ENCODE measurements around the gene IGSF6. TPM values are rescaled to one million over a fixed set of nuclear protein-coding genes. Genes with fewer than 3 reads are reported as not detected.

The IGSF6 gene
- total and polyA plus RNA-seq, 2 of the 13 experiments (the other 11 are each of a cell fraction or from before 2014, with no cell fraction given) = not detected

DNA sequence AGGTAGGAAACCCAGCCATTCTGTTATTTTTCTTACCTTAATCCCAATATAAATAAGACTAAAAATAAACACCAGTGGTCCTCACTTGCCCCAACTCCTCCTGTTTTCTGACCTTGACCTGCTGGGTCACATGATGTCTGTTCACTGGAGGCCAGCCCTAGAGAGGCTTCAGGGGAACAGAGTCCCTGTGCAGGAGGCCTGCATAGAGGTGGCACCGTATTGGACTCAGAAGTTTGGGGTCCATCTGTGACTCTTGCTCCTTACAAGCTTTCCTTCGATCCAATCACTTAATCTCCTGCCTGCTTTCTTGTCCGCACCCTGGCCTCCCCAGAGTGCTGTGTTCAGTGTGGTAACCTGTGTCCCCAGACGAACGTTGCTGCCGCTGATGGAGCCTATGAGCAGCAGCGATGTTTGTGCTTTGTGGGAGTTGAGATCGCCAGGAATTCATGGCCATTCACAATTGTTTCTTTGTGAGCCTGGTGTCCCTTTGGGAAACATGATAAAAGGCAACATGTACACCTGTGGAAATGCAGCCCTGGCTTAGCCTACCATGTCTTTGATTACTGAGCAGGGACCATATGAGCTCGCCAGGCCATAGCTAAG, 4.7 kb downstream of the IGSF6 start (continued):
- TF ChIP-seq, protein P1, sequence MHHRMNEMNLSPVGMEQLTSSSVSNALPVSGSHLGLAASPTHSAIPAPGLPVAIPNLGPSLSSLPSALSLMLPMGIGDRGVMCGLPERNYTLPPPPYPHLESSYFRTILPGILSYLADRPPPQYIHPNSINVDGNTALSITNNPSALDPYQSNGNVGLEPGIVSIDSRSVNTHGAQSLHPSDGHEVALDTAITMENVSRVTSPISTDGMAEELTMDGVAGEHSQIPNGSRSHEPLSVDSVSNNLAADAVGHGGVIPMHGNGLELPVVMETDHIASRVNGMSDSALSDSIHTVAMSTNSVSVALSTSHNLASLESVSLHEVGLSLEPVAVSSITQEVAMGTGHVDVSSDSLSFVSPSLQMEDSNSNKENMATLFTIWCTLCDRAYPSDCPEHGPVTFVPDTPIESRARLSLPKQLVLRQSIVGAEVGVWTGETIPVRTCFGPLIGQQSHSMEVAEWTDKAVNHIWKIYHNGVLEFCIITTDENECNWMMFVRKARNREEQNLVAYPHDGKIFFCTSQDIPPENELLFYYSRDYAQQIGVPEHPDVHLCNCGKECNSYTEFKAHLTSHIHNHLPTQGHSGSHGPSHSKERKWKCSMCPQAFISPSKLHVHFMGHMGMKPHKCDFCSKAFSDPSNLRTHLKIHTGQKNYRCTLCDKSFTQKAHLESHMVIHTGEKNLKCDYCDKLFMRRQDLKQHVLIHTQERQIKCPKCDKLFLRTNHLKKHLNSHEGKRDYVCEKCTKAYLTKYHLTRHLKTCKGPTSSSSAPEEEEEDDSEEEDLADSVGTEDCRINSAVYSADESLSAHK (CRISPR knock-in tag; IDR thresholded peaks at IDR 0.05; ENCODE audit: borderline replicate concordance) = no peak
- TF ChIP-seq, protein P2, sequence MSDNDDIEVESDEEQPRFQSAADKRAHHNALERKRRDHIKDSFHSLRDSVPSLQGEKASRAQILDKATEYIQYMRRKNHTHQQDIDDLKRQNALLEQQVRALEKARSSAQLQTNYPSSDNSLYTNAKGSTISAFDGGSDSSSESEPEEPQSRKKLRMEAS (IDR thresholded peaks at IDR 0.05) = no peak
- no peak for TF ChIP-seq ASH2L (IDR thresholded peaks at IDR 0.05; ENCODE audit: insufficient read length, low read depth, low read length)
- TF ChIP-seq BRCA1 (CRISPR knock-in tag; IDR thresholded peaks at IDR 0.05) = no peak
- TF ChIP-seq ZNF75D (CRISPR knock-in tag; IDR thresholded peaks at IDR 0.05; ENCODE audit: borderline replicate concordance) = no peak
- TF ChIP-seq, protein P3, sequence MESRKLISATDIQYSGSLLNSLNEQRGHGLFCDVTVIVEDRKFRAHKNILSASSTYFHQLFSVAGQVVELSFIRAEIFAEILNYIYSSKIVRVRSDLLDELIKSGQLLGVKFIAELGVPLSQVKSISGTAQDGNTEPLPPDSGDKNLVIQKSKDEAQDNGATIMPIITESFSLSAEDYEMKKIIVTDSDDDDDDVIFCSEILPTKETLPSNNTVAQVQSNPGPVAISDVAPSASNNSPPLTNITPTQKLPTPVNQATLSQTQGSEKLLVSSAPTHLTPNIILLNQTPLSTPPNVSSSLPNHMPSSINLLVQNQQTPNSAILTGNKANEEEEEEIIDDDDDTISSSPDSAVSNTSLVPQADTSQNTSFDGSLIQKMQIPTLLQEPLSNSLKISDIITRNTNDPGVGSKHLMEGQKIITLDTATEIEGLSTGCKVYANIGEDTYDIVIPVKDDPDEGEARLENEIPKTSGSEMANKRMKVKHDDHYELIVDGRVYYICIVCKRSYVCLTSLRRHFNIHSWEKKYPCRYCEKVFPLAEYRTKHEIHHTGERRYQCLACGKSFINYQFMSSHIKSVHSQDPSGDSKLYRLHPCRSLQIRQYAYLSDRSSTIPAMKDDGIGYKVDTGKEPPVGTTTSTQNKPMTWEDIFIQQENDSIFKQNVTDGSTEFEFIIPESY (CRISPR knock-in tag; IDR thresholded peaks at IDR 0.05) = peak; percentile 76
- TF ChIP-seq ZNF674 (CRISPR knock-in tag; IDR thresholded peaks at IDR 0.05; ENCODE audit: low read depth) = no peak
- TF ChIP-seq, protein P4, sequence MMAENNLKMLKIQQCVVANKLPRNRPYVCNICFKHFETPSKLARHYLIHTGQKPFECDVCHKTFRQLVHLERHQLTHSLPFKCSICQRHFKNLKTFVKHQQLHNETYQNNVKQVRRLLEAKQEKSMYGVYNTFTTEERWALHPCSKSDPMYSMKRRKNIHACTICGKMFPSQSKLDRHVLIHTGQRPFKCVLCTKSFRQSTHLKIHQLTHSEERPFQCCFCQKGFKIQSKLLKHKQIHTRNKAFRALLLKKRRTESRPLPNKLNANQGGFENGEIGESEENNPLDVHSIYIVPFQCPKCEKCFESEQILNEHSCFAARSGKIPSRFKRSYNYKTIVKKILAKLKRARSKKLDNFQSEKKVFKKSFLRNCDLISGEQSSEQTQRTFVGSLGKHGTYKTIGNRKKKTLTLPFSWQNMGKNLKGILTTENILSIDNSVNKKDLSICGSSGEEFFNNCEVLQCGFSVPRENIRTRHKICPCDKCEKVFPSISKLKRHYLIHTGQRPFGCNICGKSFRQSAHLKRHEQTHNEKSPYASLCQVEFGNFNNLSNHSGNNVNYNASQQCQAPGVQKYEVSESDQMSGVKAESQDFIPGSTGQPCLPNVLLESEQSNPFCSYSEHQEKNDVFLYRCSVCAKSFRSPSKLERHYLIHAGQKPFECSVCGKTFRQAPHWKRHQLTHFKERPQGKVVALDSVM (CRISPR knock-in tag; IDR thresholded peaks at IDR 0.05) = peak; percentile 96
- TF ChIP-seq, protein P5, sequence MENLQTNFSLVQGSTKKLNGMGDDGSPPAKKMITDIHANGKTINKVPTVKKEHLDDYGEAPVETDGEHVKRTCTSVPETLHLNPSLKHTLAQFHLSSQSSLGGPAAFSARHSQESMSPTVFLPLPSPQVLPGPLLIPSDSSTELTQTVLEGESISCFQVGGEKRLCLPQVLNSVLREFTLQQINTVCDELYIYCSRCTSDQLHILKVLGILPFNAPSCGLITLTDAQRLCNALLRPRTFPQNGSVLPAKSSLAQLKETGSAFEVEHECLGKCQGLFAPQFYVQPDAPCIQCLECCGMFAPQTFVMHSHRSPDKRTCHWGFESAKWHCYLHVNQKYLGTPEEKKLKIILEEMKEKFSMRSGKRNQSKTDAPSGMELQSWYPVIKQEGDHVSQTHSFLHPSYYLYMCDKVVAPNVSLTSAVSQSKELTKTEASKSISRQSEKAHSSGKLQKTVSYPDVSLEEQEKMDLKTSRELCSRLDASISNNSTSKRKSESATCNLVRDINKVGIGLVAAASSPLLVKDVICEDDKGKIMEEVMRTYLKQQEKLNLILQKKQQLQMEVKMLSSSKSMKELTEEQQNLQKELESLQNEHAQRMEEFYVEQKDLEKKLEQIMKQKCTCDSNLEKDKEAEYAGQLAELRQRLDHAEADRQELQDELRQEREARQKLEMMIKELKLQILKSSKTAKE (CRISPR knock-in tag; IDR thresholded peaks at IDR 0.05; ENCODE audit: borderline replicate concordance) = peak; percentile 38; the same call in 1 of the 2 replicates
- TF ChIP-seq, protein P6, sequence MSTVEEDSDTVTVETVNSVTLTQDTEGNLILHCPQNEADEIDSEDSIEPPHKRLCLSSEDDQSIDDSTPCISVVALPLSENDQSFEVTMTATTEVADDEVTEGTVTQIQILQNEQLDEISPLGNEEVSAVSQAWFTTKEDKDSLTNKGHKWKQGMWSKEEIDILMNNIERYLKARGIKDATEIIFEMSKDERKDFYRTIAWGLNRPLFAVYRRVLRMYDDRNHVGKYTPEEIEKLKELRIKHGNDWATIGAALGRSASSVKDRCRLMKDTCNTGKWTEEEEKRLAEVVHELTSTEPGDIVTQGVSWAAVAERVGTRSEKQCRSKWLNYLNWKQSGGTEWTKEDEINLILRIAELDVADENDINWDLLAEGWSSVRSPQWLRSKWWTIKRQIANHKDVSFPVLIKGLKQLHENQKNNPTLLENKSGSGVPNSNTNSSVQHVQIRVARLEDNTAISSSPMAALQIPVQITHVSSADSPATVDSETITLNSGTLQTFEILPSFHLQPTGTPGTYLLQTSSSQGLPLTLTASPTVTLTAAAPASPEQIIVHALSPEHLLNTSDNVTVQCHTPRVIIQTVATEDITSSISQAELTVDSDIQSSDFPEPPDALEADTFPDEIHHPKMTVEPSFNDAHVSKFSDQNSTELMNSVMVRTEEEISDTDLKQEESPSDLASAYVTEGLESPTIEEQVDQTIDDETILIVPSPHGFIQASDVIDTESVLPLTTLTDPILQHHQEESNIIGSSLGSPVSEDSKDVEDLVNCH (CRISPR knock-in tag; IDR thresholded peaks at IDR 0.05) = no peak
- no peak for TF ChIP-seq ZNF180 (CRISPR knock-in tag; IDR thresholded peaks at IDR 0.05; ENCODE audit: borderline replicate concordance, low read depth)
- TF ChIP-seq NR2C2 (CRISPR knock-in tag; IDR thresholded peaks at IDR 0.05; ENCODE audit: borderline replicate concordance) = 0 out of 2 replicates have a peak, but pooled peaks have one; percentile 22
- no peak for TF ChIP-seq MTF1 (CRISPR knock-in tag; IDR thresholded peaks at IDR 0.05)
- TF ChIP-seq ZNF678 (CRISPR knock-in tag; IDR thresholded peaks at IDR 0.05) = no peak
- no peak for TF ChIP-seq AHR (CRISPR knock-in tag; IDR thresholded peaks at IDR 0.05)
